Testis (tissue), 3 donors: ENCODE measurements around the gene SERPINB8. TPM values are rescaled to one million over a fixed set of nuclear protein-coding genes. Genes with fewer than 3 reads are reported as not detected.

ENCODE experiments used
- DNase-seq: peaks from one replicate; pipeline ENCODE4 v3.0.0-alpha.2; 2019
- H3K27ac ChIP-seq, 2 donors: fragments of 200-600 bp; sonication (generic); one replicate each; pipeline ENCODE4 v1.5.1; 2019
- H3K27me3 ChIP-seq: fragments of 200-600 bp; sonication (generic); one replicate; pipeline ENCODE4 v1.5.1; 2019
- H3K36me3 ChIP-seq: fragments of 200-600 bp; sonication (generic); one replicate; pipeline ENCODE4 v1.5.1; 2017; ENCODE audit warnings: low read depth; ENCODE audit errors: missing control alignments
- H3K4me1 ChIP-seq: fragments of 200-600 bp; sonication (generic); one replicate; pipeline ENCODE4 v1.5.1; 2019
- H3K4me3 ChIP-seq, 2 donors: fragments of 200-600 bp; sonication (generic); one replicate each; pipeline ENCODE4 v1.5.1; 2017 to 2019
- H3K9me3 ChIP-seq: fragments of 200-600 bp; sonication (generic); one replicate; pipeline ENCODE4 v1.5.1; 2017
- POLR2A ChIP-seq: fragments of 450-650 bp; IDR thresholded peaks from one replicate; pipeline ENCODE4 v1.6.1; 2017; ENCODE audit warnings: antibody characterized with exemption, mild to moderate bottlenecking, moderate library complexity
- WGBS, 2 donors: methylation state at CpG; one replicate each; pipeline ENCODE4 v1.1.5; 2018; 5-methylcytosine and 5-hydroxymethylcytosine counted together
- intact Hi-C: fragments of 100-400 bp; cut with DNase I; formaldehyde crosslinking; loops from one replicate; pipeline ENCODE4 v1.15.1; 2023; ENCODE audit warnings: low total_unique reads
- polyA plus RNA-seq: library from polyadenylated mRNA; stranded (reverse); fragments of 350-450 nt; fragmentation: Illumina TruSeq; extraction: RNeasy Lipid Tissue Mini Kit (QIAGEN cat#74804); gene quantifications from one replicate; pipeline ENCODE4 v1.2.3, GENCODE V29; 2014; ENCODE audit warnings: low read depth, low replicate concordance; ENCODE audit not compliant: insufficient read depth
- total RNA-seq, 2 donors: library from RNA; depleted of rRNA; stranded (reverse); fragments of >200 nt; gene quantifications; one replicate each; pipeline ENCODE4 v1.2.3, GENCODE V29; 2016
- TF ChIP-seq, protein P1 (sequence below), 3 experiments: fragments of 450-650 bp in 2 of 3; fragments of 200-600 bp in 1 of 3; sonication (generic) in 1 of 3; IDR thresholded peaks; one replicate each; pipeline ENCODE4 v1.5.1; 2016 to 2019; ENCODE audit warnings: antibody characterized with exemption in 3 of 3, mild to moderate bottlenecking in 2 of 3, moderate library complexity in 1 of 3

Gene SERPINB8
- total and polyA plus RNA-seq, 3 donors from 2014 or later = 4.9 to 7.2 (median 5.0) TPM

DNA sequence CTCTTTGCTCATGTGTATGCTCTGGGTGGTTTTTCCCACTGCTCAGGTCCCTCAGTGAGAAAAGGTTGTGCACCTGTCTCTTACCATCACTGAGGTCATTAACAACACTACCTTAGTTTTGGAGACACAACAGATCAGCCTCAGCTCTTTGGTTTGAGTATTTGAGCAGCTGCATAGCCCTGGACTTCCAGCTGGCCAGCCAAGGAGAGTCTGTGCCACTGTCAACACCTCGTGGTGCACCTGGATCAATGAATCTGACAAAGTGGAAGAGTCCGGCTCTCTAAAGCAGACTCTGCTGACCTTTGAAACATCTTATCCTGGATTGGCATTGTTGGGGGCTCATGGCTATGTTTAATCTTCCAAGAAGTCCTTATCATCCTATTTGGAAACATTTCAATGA, 30.0 kb downstream of the SERPINB8 start:
- WGBS, 2 donors = 63 to 79% methylated on average over 2 of the region's 2 CpGs
- no peak for TF ChIP-seq POLR2A
- TF ChIP-seq, protein P1, sequence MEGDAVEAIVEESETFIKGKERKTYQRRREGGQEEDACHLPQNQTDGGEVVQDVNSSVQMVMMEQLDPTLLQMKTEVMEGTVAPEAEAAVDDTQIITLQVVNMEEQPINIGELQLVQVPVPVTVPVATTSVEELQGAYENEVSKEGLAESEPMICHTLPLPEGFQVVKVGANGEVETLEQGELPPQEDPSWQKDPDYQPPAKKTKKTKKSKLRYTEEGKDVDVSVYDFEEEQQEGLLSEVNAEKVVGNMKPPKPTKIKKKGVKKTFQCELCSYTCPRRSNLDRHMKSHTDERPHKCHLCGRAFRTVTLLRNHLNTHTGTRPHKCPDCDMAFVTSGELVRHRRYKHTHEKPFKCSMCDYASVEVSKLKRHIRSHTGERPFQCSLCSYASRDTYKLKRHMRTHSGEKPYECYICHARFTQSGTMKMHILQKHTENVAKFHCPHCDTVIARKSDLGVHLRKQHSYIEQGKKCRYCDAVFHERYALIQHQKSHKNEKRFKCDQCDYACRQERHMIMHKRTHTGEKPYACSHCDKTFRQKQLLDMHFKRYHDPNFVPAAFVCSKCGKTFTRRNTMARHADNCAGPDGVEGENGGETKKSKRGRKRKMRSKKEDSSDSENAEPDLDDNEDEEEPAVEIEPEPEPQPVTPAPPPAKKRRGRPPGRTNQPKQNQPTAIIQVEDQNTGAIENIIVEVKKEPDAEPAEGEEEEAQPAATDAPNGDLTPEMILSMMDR (IDR thresholded peaks at IDR 0.05) = no peak
- H3K4me3 ChIP-seq = no peak overlapping the region
- H3K4me1 ChIP-seq = no peaks in the 10 kb centered on the region
- DNase-seq = no peak
- H3K36me3 ChIP-seq = no peaks in the 10 kb centered on the region
- intact Hi-C loops = no loop called here
- H3K27ac ChIP-seq = no peak overlapping the region
- H3K27me3 ChIP-seq = no peaks in the 10 kb centered on the region
- H3K9me3 ChIP-seq = no peaks in the 10 kb centered on the region

DNA sequence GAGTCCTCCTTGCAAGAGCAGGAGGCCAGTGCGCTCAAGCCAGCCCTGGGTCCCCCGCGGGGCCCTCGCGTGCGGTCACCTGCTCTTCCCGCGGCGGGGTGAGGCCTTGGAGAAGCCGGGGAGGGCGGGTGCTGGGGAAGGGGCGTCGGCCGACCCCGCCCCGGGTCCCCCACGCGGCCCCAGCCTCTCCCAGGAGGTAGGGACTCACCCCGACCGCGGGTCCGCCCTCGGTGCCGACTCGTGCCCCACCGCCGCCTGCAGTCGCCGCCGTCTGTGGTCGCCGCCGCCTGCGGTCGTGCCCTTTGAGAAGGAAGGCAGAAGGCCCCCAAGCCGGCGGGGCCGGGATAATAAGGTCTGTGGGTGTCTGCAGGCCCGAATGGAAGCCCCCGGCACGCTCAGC, 32.7 kb downstream of the SERPINB8 start:
- H3K4me3 ChIP-seq = peak overlapping the region in 1 of 2 donors; percentile 43
- no peak for DNase-seq

DNA sequence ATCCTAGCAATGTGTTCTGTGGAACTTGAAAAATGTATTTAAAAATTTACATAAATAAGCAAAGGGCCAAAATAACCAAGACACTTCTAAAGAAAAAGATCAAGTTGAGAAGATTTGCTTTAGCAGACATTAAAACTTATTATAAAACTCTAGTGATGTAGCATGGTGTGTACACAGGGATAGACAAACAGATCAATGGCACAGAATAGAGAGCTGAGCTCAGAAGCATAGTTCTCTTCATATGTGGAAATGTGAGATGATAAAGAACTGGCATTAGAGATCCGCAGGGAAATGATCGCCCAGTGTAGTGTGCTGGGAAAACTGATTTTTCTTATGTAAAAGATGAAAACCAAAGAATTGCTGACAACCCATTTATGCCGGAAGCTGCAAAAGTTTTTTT, 39.4 kb downstream of the SERPINB8 start:
- 78 to 80% methylated on average over 3 of the region's 3 CpGs for WGBS, 2 donors
- no peaks in the 10 kb centered on the region for H3K9me3 ChIP-seq
- DNase-seq = no peak
- H3K36me3 ChIP-seq = no peaks in the 10 kb centered on the region
- H3K27me3 ChIP-seq = no peaks in the 10 kb centered on the region
- no peak for TF ChIP-seq POLR2A
- TF ChIP-seq, protein P1 (IDR thresholded peaks at IDR 0.05) = no peak
- no peak overlapping the region for H3K27ac ChIP-seq
- intact Hi-C loops = no loop called here
- H3K4me1 ChIP-seq = no peaks in the 10 kb centered on the region
- no peak overlapping the region for H3K4me3 ChIP-seq

More for the DNA sequence above, 32.7 kb downstream of the SERPINB8 start:
- intact Hi-C loops = no loop called here
- Histone ChIP-seq H3K9me3 (no peaks in the 10 kb centered on the region), H3K36me3 (no peaks in the 10 kb centered on the region), H3K4me1 (no peaks in the 10 kb centered on the region), H3K27me3 (no peaks in the 10 kb centered on the region), H3K27ac (no peak overlapping the region)
- 45 to 67% methylated on average over 12 to 33 of the region's 41 CpGs for WGBS, 2 donors
- TF ChIP-seq, protein P1 (IDR thresholded peaks at IDR 0.05) = no peak
- TF ChIP-seq POLR2A = no peak

GRCh38 chr18:64011513-64011912, 41.6 kb downstream of the SERPINB8 start:
- no peak for TF ChIP-seq POLR2A
- TF ChIP-seq, protein P1 (IDR thresholded peaks at IDR 0.05) = no peak
- WGBS, 2 donors = 77 to 79% methylated on average over 2 of the region's 2 CpGs
- Histone ChIP-seq H3K9me3 (no peaks in the 10 kb centered on the region), H3K36me3 (no peaks in the 10 kb centered on the region), H3K4me3 (no peak overlapping the region), H3K27ac (no peak overlapping the region), H3K27me3 (no peaks in the 10 kb centered on the region), H3K4me1 (no peaks in the 10 kb centered on the region)
- intact Hi-C loops = no loop called here
- DNase-seq = no peak

GRCh38 chr18:64017870-64018269, 48.0 kb downstream of the SERPINB8 start:
- Histone ChIP-seq H3K4me1 (no peaks in the 10 kb centered on the region), H3K27me3 (no peaks in the 10 kb centered on the region), H3K4me3 (no peak overlapping the region), H3K9me3 (no peaks in the 10 kb centered on the region), H3K27ac (no peak overlapping the region), H3K36me3 (no peaks in the 10 kb centered on the region)
- TF ChIP-seq, protein P1 (IDR thresholded peaks at IDR 0.05) = peak in 2 of 3 experiments; percentile 24 to 31
- no peak for TF ChIP-seq POLR2A
- intact Hi-C loops = no loop called here
- no peak for DNase-seq
- 21 to 26% methylated on average over 1 of the region's 1 CpG for WGBS, 2 donors
